ENCODE data around the gene CSH2.
"Not testable (repeated sequence)": the region's sequence is repeated elsewhere in the genome, so short reads cannot be mapped to it uniquely, and the experiment has no call there.

Gene CSH2

DNA sequence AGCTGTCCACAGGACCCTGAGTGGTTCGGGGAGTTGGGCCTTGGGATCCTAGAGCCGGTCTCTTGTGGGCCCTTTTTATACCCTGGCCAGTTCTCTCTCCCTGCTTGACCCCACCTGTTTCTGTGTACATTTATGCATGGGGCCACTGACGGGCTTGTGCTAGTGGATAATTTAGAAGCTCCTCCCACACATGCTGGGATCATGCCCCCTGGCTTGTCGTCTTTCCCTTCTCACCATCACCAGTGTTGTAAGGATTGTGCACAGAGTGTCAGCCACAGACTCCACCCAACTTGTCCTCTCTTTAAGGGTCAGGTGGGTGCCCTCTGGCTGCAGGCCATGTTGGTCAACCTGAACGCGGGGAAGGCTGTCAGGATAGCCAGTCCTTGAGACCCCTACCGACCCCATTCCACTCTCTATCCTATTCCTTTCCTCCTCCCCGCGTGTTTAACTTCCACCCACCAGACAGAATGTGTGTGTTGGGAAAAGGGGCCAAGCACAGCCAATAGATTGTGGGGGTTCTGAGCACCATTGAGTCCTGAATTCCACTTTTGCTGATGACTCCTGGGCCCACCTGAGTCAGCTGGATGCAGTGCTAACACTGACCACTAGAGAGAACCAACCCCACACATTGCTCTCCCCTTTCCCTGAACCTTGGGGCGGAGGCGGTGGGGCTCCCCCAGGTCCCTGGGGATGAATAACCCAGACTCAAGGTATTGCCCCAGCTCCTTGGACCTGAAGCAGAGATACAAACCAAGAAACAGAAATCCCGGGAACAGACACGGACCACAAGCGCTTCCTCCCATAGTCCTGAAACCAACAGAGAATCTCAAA lies 23.3 kb upstream of the CSH2 start, which contains the start of gene CSH1:
Gene CSH1, minus strand, starts transcription at position 51 of the 831 bp plus-strand sequence. CDS start 63 bp downstream, outside the sequence.
- not testable (repeated sequence) for DNase-seq

DNA sequence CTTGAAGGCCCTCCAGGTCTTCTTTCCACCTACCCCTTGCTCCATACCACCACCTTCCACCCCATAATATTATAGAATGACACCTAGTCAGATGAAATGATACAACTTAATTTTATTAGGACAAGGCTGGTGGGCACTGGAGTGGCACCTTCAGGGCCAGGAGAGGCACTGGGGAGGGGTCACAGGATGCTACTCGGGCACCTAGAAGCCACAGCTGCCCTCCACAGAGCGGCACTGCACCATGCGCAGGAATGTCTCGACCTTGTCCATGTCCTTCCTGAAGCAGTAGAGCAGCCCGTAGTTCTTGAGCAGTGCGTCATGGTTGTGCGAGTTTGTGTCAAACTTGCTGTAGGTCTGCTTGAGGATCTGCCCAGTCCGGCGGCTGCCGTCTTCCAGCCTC lies 21.3 kb upstream of the CSH2 start:
- DNase-seq, result not testable (repeated sequence)

GRCh38 chr17:63894021-63894420 lies 20.5 kb upstream of the CSH2 start:
- not testable (repeated sequence) for DNase-seq

GRCh38 chr17:63892316-63893037 lies 19.0 kb upstream of the CSH2 start:
- DNase-seq, result not testable (repeated sequence)

- DNase-seq, result not testable (repeated sequence)
Observed at GRCh38 chr17:63889026-63889848, 15.8 kb upstream of the CSH2 start.

- not testable (repeated sequence) for DNase-seq
Observed at GRCh38 chr17:63885119-63885518, 11.6 kb upstream of the CSH2 start.

DNA sequence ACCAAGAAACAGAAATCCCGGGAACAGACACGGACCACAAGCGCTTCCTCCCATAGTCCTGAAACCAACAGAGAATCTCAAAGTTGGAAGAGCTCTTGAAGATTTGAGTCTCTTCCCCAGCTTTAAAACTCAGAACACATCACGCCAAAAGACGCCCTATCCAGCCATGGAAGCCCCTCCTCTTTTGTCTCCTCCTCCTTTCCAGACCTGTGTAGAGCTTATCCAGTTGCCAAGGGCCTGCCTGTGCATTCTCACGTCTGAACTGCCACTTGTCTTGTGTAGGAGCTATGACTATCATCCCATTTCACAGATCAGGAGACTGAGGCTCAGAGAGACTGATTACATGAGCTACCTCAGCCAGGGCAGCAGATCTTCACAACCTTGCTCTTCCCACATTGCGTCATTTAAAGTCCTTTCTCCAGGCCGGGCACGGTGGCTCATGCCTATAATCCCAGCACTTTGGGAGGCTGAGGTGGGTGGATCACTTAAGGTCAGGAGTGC lies 9.2 kb upstream of the CSH2 start:
- not testable (repeated sequence) for DNase-seq

GRCh38 chr17:63881935-63882601 lies 8.6 kb upstream of the CSH2 start, which contains the start of gene GH2:
TSS of gene GH2 (minus strand) at chr17:63881944. CDS start at chr17:63881801, 143 bp downstream.
- peak; percentile 50 for DNase-seq

GRCh38 chr17:63881337-63881736 lies 7.9 kb upstream of the CSH2 start:
- DNase-seq, result not testable (repeated sequence)

- no peak for DNase-seq
Observed at GRCh38 chr17:63880706-63881105, 7.2 kb upstream of the CSH2 start.

DNA sequence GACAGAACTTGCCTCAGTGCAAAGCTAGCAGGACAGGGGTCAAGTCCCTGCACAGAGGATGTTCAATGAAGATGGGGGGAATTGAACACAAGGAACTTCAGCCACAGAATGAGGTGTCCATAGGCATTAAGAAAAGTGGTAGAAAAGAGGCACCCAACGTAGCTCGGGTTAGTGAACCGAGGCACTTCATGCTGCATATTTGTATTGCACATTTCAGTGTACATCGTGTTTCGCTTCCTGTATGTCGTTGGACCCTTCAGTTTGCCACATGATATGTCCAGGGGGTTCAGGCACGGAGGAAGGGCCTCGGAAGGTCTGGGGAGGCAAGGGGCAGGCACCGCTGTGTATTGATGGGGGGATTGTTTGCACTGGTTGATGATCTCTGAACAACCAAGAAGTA lies 4.9 kb upstream of the CSH2 start:
- not testable (repeated sequence) for DNase-seq

- DNase-seq, result not testable (repeated sequence)
Observed at GRCh38 chr17:63874693-63875092, 1.2 kb upstream of the CSH2 start.

GRCh38 chr17:63874061-63874626 lies 667 bp upstream of the CSH2 start:
- DNase-seq, result not testable (repeated sequence)

- not testable (repeated sequence) for DNase-seq
Observed at GRCh38 chr17:63871646-63872365, 1.7 kb downstream of the CSH2 start.

GRCh38 chr17:63870292-63870665 lies 3.2 kb downstream of the CSH2 start:
- DNase-seq, result not testable (repeated sequence)

DNA sequence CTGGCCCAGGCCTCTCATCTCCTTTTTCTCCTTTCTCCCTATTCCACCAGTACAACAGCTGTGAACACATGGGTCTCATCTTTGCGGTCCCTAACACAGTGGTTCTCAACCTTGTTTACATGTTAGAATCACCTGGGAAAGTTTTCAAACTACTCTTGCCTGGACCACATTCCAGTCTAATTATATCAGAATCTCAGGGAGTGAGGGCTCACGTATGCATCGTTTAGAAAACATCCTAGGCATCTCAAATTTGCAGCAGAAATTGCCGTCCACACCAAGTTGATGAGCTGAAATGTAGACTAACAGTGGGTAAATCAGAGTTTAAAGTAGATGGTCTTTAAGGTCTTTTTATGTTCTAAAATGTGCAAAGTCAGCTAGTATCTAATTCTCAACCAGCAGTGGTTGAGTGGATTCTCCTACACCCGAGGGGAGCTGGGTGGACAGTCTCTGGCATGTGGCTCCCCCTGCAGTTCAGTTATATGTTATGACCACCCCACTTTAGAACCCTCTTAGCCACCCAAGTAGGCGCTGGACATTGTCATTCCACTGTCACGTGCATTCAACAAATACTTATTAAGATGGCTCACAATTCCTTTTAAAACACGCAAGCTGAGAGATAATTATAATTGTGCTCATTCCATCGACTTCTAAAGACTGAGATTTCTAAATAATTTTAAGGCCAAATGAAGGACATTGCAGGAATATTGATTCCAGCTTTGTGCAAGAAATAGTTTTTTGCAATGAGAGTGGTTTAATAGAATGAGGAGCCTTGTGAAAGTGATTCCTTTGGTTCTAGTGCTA lies 3.8 kb downstream of the CSH2 start:
- DNase-seq, result not testable (repeated sequence)

- DNase-seq, result not testable (repeated sequence)
Observed at GRCh38 chr17:63866625-63867024, 6.9 kb downstream of the CSH2 start.

GRCh38 chr17:63859257-63859656 lies 14.2 kb downstream of the CSH2 start:
- DNase-seq, result no peak

DNA sequence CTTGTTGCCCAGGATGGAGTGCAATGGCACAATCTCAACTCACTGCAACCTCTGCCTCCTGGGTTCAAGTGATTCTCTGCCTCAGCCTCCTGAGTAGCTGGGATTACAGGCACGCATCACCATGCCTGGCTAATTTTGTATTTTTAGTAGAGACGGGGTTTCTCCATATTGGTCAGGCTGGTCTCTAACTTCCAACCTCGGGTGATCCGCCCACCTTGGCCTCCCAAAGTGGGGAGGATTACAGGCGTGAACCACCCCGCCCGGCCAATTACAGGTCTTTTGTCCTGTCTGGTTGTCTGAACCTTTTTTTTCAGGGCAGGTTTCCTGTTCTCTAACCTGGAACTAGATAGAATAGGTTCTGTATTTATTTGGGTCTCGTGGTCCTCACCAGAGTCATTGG lies 17.1 kb downstream of the CSH2 start:
- DNase-seq, result not testable (repeated sequence)

GRCh38 chr17:63855185-63855584 lies 18.3 kb downstream of the CSH2 start:
- no peak for DNase-seq

Data from T-helper 9 cell (primary cell).